Activated naive CD4-positive, alpha-beta T cell treated with anti-CD3 and anti-CD28 coated beads, Interleukin-2, amount 50 U/mL, for 72 hours (primary cell): ENCODE measurements around the gene UTS2. TPM values are rescaled to one million over a fixed set of nuclear protein-coding genes. Genes with fewer than 3 reads are reported as not detected.
A peak's percentile ranks its signal among the peaks of the same experiment; 100 is the strongest.

Experiments used
- ATAC-seq, 2 donors: fragments of 150-1000 bp; cut with Tn5 transposase; 2 replicates each; pipeline ENCODE4 v1.10.0; 2021; ENCODE audit warnings: mild to moderate bottlenecking in 2 of 2, moderate library complexity in 2 of 2
- DNase-seq, 2 donors: peaks; one replicate each; pipeline ENCODE4 v3.0.0; 2021 to 2022; ENCODE audit warnings: low spot score in 2 of 2
- H3K27ac Mint-ChIP-seq, 2 donors: one replicate each; pipeline ENCODE4 v1.8.0; 2022; ENCODE audit warnings: mild to moderate bottlenecking in 2 of 2, mixed read lengths in 2 of 2
- H3K36me3 Mint-ChIP-seq, 2 donors: one replicate each; pipeline ENCODE4 v1.8.0; 2022; ENCODE audit warnings: mixed read lengths in 2 of 2
- H3K9me3 Mint-ChIP-seq, 2 donors: one replicate each; pipeline ENCODE4 v1.8.0; 2022; ENCODE audit warnings: mixed read lengths in 2 of 2
- total RNA-seq, 2 donors: library from RNA; stranded (reverse); gene quantifications; one replicate each; pipeline ENCODE4 v1.2.3, GENCODE V29; 2022

The UTS2 gene
- total RNA-seq, 2 donors from 2014 or later = 0.14 TPM; not detected in 1

GRCh38 chr1:7839526-7839925, 13.3 kb downstream of the UTS2 start:
- H3K9me3 Mint-ChIP-seq = peaks cover 0 to 5% of the 10 kb centered on the region in 2 donors

GRCh38 chr1:7838714-7839113, 14.2 kb downstream of the UTS2 start:
- peaks cover 0 to 5% of the 10 kb centered on the region in 2 donors for H3K9me3 Mint-ChIP-seq
- DNase-seq (no peak), ATAC-seq (no peak)
- peaks cover 38 to 47% of the 10 kb centered on the region in 2 donors for H3K36me3 Mint-ChIP-seq
- no peak overlapping the region for H3K27ac Mint-ChIP-seq

More at GRCh38 chr1:7839526-7839925, 13.3 kb downstream of the UTS2 start:
- ATAC-seq (no peak), DNase-seq (no peak)
- peaks cover 38 to 47% of the 10 kb centered on the region in 2 donors for H3K36me3 Mint-ChIP-seq
- no peak overlapping the region for H3K27ac Mint-ChIP-seq

- no peak overlapping the region for H3K27ac Mint-ChIP-seq
- peaks cover 16 to 20% of the 10 kb centered on the region in 2 donors for H3K36me3 Mint-ChIP-seq
- H3K9me3 Mint-ChIP-seq = no peaks in the 10 kb centered on the region
- DNase-seq (no peak), ATAC-seq (no peak)
Measured at GRCh38 chr1:7833035-7833434, 19.8 kb downstream of the UTS2 start.

- no peak for DNase-seq
- H3K27ac Mint-ChIP-seq = no peak overlapping the region
- H3K36me3 Mint-ChIP-seq = peaks cover 0 to 16% of the 10 kb centered on the region in 2 donors
- H3K9me3 Mint-ChIP-seq = no peaks in the 10 kb centered on the region
- ATAC-seq = no peak
Measured at GRCh38 chr1:7831458-7831857, 21.4 kb downstream of the UTS2 start.

GRCh38 chr1:7827126-7827955, 25.5 kb downstream of the UTS2 start:
- H3K27ac Mint-ChIP-seq = peak overlapping the region; percentile 37 to 79
- peaks cover 0 to 8% of the 10 kb centered on the region in 2 donors for H3K36me3 Mint-ChIP-seq
- peak in 1 of 2 donors; percentile 18 for DNase-seq
- H3K9me3 Mint-ChIP-seq = no peaks in the 10 kb centered on the region
- peak; percentile 75 to 88 for ATAC-seq

DNA sequence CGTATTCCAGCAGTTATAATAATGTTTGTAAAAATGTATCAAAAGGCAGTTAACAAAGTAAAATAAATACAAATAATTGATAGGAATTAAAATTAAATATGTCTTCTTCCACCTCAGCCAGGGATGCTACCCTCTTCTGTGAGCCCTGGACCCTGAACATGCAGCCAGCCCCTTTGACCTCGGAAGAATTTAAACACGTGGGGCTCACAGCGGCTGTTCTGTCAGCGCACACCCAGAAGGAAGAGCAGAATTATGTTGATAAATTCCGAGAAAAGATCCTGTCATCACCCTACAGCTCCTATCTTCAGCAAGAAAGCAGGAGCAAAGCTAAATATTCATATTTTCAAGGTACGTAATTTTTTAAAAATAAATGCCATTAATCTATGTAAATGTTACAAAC, 26.5 kb downstream of the UTS2 start:
- Mint-ChIP-seq H3K9me3 (no peaks in the 10 kb centered on the region), H3K36me3 (peaks cover 0 to 8% of the 10 kb centered on the region in 2 donors), H3K27ac (peak overlapping the region in 1 of 2 donors; percentile 79)
- DNase-seq (no peak), ATAC-seq (no peak)

- no peak for DNase-seq
- no peak for ATAC-seq
- H3K9me3 Mint-ChIP-seq = no peaks in the 10 kb centered on the region
- H3K27ac Mint-ChIP-seq = no peak overlapping the region
- peaks cover 0 to 13% of the 10 kb centered on the region in 2 donors for H3K36me3 Mint-ChIP-seq
Measured at GRCh38 chr1:7824701-7825100, 28.2 kb downstream of the UTS2 start.

- Mint-ChIP-seq H3K36me3 (peaks cover 0 to 5% of the 10 kb centered on the region in 2 donors), H3K27ac (no peak overlapping the region), H3K9me3 (no peaks in the 10 kb centered on the region)
- ATAC-seq = peak in 1 of 2 donors; percentile 32
- no peak for DNase-seq
Measured at GRCh38 chr1:7821282-7821681, 31.6 kb downstream of the UTS2 start.

- no peak overlapping the region for H3K27ac Mint-ChIP-seq
- peaks cover 16 to 22% of the 10 kb centered on the region in 2 donors for H3K36me3 Mint-ChIP-seq
- DNase-seq (no peak), ATAC-seq (no peak)
- H3K9me3 Mint-ChIP-seq = peaks cover 15 to 19% of the 10 kb centered on the region in 2 donors
Measured at GRCh38 chr1:7813677-7814373, 39.0 kb downstream of the UTS2 start.

DNA sequence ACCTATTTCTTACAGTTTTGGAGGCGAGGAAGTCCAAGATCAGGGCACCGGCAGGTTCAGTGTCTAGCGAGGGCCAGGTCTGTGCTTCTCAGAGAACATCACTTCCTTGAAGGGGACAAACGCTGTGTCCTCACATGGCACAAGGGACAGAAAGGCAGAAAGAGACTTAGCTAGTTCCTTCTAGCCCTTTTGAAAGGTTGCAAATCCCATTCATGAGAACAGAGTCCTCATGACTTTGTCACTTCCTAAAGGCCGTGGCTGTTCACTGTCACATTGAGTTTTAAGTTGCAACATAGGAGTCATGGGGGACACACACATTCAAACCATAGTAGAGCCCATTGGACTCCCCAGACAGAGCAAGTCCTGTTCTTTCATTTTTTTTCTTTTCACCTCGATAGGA, 41.4 kb downstream of the UTS2 start:
- H3K27ac Mint-ChIP-seq = no peak overlapping the region
- ATAC-seq (no peak), DNase-seq (no peak)
- peaks cover 15 to 19% of the 10 kb centered on the region in 2 donors for H3K9me3 Mint-ChIP-seq
- peaks cover 16 to 22% of the 10 kb centered on the region in 2 donors for H3K36me3 Mint-ChIP-seq

DNA sequence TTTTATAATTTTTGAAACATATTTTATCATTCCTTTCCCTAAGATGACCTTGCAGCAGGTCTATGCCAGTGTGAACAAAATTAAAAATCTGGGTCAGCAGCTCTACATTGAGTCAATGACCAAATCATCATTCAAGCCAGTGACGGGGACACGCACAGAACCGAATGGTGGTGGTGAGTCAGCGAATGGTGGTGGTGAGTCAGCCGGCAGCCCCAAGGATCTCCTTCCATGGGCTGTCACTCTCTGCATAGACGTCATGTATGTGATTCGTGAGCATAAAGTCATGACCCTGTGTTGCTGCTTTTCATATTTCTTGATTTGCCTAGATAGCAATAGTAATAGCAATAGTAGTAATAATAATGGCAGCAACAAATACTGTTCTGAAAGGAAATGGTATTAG, 42.5 kb downstream of the UTS2 start:
- peaks cover 16 to 21% of the 10 kb centered on the region in 2 donors for H3K36me3 Mint-ChIP-seq
- ATAC-seq (peak; percentile 28 to 64), DNase-seq (no peak)
- no peak overlapping the region for H3K27ac Mint-ChIP-seq
- peaks cover 15 to 18% of the 10 kb centered on the region in 2 donors for H3K9me3 Mint-ChIP-seq

DNA sequence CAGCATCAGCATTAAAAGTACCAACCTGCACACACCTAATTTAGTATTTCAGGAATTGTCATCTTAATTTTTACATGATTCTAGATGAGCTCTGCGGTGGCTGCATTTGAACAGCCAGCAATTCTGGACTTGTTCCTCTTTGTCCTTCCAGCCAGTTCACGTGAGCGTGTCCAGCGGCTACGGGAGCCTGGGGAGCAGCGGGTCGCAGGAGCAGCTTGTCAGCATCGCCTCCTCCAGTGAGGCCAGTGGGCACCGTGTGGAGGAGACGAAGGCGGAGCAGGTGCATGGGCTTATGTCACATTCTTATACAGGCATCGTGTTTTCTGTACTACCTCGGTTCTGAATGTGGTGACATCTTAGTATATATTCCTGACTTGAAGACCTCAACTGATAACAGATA, 43.1 kb downstream of the UTS2 start:
- Mint-ChIP-seq H3K9me3 (peaks cover 14 to 15% of the 10 kb centered on the region in 2 donors), H3K27ac (no peak overlapping the region), H3K36me3 (peaks cover 18 to 22% of the 10 kb centered on the region in 2 donors)
- DNase-seq = no peak
- no peak for ATAC-seq

DNA sequence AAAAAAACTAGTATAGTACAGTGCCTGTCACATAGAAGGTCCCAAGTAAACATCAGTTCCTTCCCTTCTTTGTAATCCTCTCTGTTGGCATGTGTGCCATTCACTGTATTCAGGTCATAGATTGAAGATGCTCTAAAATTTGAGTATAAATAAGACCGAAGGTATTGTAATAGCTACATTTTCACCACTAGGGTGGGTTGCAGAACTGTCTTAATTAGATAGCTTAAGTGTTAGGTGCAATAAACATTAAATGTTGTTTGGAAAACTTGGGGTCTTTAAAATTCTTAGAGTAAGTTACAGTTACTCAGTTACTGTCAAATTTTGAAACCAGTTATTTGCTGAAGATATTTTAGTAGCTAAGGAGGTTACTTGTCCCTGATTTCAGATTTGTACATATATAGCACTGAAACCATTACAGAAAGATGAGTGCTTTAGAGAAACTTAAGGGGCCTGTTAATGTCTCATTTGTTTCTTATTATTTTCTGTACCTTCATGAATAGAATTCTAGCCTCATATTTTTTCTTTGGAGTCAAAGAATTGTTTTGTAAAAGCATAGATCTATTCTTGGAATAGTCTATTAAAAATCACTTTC, 44.5 kb downstream of the UTS2 start:
- peak in 1 of 2 donors; percentile 48 for ATAC-seq
- no peak for DNase-seq
- Mint-ChIP-seq H3K27ac (no peak overlapping the region), H3K9me3 (peaks cover 6% of the 10 kb centered on the region in 2 donors), H3K36me3 (peaks cover 7 to 12% of the 10 kb centered on the region in 2 donors)

DNA sequence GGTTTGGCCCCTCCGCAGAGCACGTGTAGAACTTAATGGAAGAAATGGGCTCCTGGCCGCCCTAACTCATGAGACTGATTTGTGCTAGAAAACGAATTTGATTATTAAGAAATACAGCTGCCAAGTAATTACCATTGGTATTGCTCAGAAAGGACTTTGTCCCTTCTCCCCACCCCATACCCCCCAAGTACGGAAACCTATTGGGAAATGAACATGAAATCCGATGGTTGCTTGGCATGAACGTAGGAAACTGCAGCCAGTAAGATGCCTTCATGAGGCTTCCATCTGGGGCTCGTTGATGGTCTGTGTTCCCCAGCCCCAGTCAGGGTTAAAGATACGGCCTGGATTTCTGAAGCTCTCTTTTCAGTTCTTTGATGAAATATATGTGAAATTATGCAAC, 47.4 kb downstream of the UTS2 start:
- H3K27ac Mint-ChIP-seq = no peak overlapping the region
- peaks cover 0 to 5% of the 10 kb centered on the region in 2 donors for H3K36me3 Mint-ChIP-seq
- DNase-seq = no peak
- ATAC-seq = no peak
- no peaks in the 10 kb centered on the region for H3K9me3 Mint-ChIP-seq
